Psoas muscle (tissue), 8 donors: ENCODE results near the gene HTR3E. TPM values are rescaled to one million over a fixed set of nuclear protein-coding genes. Genes with fewer than 3 reads are reported as not detected.

Source experiments
- ATAC-seq, 4 donors: fragments of 200-7000 bp; cut with Tn5 transposase; one replicate each; pipeline ENCODE4 v1.9.1; 2020; ENCODE audit warnings: moderate library complexity in 3 of 4, mild to moderate bottlenecking in 2 of 4
- DNase-seq, 2 donors: peaks; one replicate each; pipeline ENCODE4 v3.0.0-alpha.2; 2020
- H3K27ac ChIP-seq: fragments of 200-600 bp; one replicate; pipeline ENCODE4 v1.8.0; 2022
- H3K27me3 ChIP-seq, 3 donors: fragments of 200-600 bp in 1 of 3; one replicate each; pipeline versions ENCODE4 v1.6.1 to v1.8.0; 2013 to 2022; ENCODE audit warnings: low read length in 2 of 3, mild to moderate bottlenecking in 2 of 3, moderate library complexity in 1 of 3; ENCODE audit not compliant: insufficient read depth in 3 of 3
- H3K36me3 ChIP-seq, 2 donors: fragments of 200-600 bp in 1 of 2; one replicate each; pipeline versions ENCODE4 v1.6.1 to v1.8.0; 2013 to 2022; ENCODE audit warnings: low read depth in 1 of 2, mild to moderate bottlenecking in 1 of 2, moderate library complexity in 1 of 2; ENCODE audit not compliant: insufficient read depth in 1 of 2
- H3K4me1 ChIP-seq: fragments of 200-600 bp; one replicate; pipeline ENCODE4 v1.8.0; 2022
- H3K4me3 ChIP-seq: fragments of 200-600 bp; one replicate; pipeline ENCODE4 v1.8.0; 2022; ENCODE audit warnings: mild to moderate bottlenecking
- H3K9me3 ChIP-seq: fragments of 200-600 bp; one replicate; pipeline ENCODE4 v1.8.0; 2022
- CTCF ChIP-seq: fragments of 200-600 bp; IDR thresholded peaks from one replicate; pipeline ENCODE4 v1.8.0; 2022; ENCODE audit warnings: antibody characterized with exemption
- WGBS, 3 donors: extraction: QIAGEN DNeasy Blood & Tissue Kit; methylation state at CpG; one replicate each; pipeline versions ENCODE4 v1.1.6 to v1.1.7; 2013; 5-methylcytosine and 5-hydroxymethylcytosine counted together
- intact Hi-C, 2 donors: fragments of 100-400 bp; cut with DNase I; formaldehyde crosslinking; loops; one replicate each; pipeline versions ENCODE4 v1.11.0 to v1.14.2; 2022
- polyA plus RNA-seq, 3 donors: library from polyadenylated mRNA; stranded (reverse); fragments of 200-250 nt; gene quantifications; one replicate each; pipeline ENCODE4 v1.2.3, GENCODE V29; 2013
- total RNA-seq, 4 donors: library from RNA; stranded (reverse); fragmentation: NEBNext Ultra II Directional in 2 of 4; extraction: Animal tissue kit (Norgen Biotek cat#: 25700) in 2 of 4; gene quantifications; one replicate each; pipeline versions ENCODE4 v1.2.1 to v1.2.4, GENCODE V29; 2021 to 2023
- donor health status: healthy with polysubstance abuse.
- donor health status: DM: no; HTN: no; CAD: no; lungs with moderate emphysema.
- donor health status: Bipolar disorder and iron deficiency.
- donor health status: healthy.
- donor health status: DM: yes; HTN: yes; CAD: no.
- donor health status: DM: no; HTN: no; CAD: no.
- donor health status: DM: no; HTN: no; CAD: no.
- donor health status: DM: yes; HTN: yes; CAD: no.

The HTR3E gene
- total and polyA plus RNA-seq, 7 donors, result 0.01 TPM; not detected in 6

GRCh38 chr3:184155644-184156521 is 59.0 kb downstream of the HTR3E start:
- H3K4me1 ChIP-seq, result peaks cover 46% of the 10 kb centered on the region
- H3K27me3 ChIP-seq, result no peaks in the 10 kb centered on the region

GRCh38 chr3:184156522-184156955 is 59.7 kb downstream of the HTR3E start:
- Histone ChIP-seq H3K27me3 (no peaks in the 10 kb centered on the region), H3K9me3 (no peaks in the 10 kb centered on the region), H3K4me3 (peak overlapping the region; percentile 84), H3K4me1 (peaks cover 52% of the 10 kb centered on the region), H3K27ac (peak overlapping the region; percentile 88), H3K36me3 (no peaks in the 10 kb centered on the region)
- intact Hi-C loops, result loop anchor here (2.0 to 10.0 kb wide), 3 partner anchors 16 to 91 kb away; partner anchors contain the start of genes ALG3 (in 2 of the 2) and EEF1AKMT4 (in 2 of the 2)
- DNase-seq, result peak; percentile 71 to 84
- TF ChIP-seq CTCF, result no peak
- WGBS, 3 donors, result 0 to 5% (median 2%) methylated on average over 6 of the region's 6 CpGs
- peak; percentile 52 to 67 (median 54) for ATAC-seq

More at GRCh38 chr3:184155644-184156521, 59.0 kb downstream of the HTR3E start:
- DNase-seq (peak in 1 of 2 donors; percentile 50), ATAC-seq (peak; percentile 16 to 47 (median 27))
- peak overlapping the region; percentile 88 for H3K27ac ChIP-seq
- 0 to 1% (median 0%) methylated on average over 40 to 47 of the region's 47 CpGs for WGBS, 3 donors
- peak overlapping the region; percentile 84 for H3K4me3 ChIP-seq
- TF ChIP-seq CTCF, result no peak
- intact Hi-C loops, result loop anchor here (2.0 to 10.0 kb wide), 4 partner anchors 17 to 91 kb away; partner anchors contain the start of genes ALG3 (in 2 of the 2), EEF1AKMT4 (in 2 of the 2) and EIF2B5 (in 1 of the 2)
- H3K36me3 ChIP-seq, result no peaks in the 10 kb centered on the region
- no peaks in the 10 kb centered on the region for H3K9me3 ChIP-seq

Other genes with a start within 250 kb of the HTR3E start
- gene PARL, start 212.2 kb upstream of the HTR3E start, total RNA-seq, result 10 to 100 TPM; 30.3 to 64.4 (median 50.7) TPM
- 10 to 100 TPM; 48.4 to 77.1 (median 61.4) TPM for gene PARL, start 212.2 kb upstream of the HTR3E start, polyA plus RNA-seq
- 10 to 100 TPM; 34.4 to 94.2 (median 55.6) TPM for gene ABCC5, start 79.2 kb upstream of the HTR3E start, total RNA-seq
- 10 to 100 TPM; 24.5 to 70.9 (median 61.1) TPM for gene ABCC5, start 79.2 kb upstream of the HTR3E start, polyA plus RNA-seq
- gene HTR3D, start 65.3 kb upstream of the HTR3E start, total RNA-seq, result not detected
- gene HTR3D, start 65.3 kb upstream of the HTR3E start, polyA plus RNA-seq, result not detected
- gene HTR3C, start 44.0 kb upstream of the HTR3E start, total RNA-seq, result not detected
- gene HTR3C, start 44.0 kb upstream of the HTR3E start, polyA plus RNA-seq, result not detected
- gene EIF2B5, start 38.3 kb downstream of the HTR3E start, total RNA-seq, result 10 to 100 TPM; 44.0 to 55.1 (median 50.0) TPM
- 100 to 1,000 TPM in 1 of 3 donors, 10 to 100 TPM in 2; 61.4 to 101 (median 80.3) TPM for gene EIF2B5, start 38.3 kb downstream of the HTR3E start, polyA plus RNA-seq
- 10 to 100 TPM; 46.7 to 57.2 (median 47.7) TPM for gene DVL3, start 58.3 kb downstream of the HTR3E start, total RNA-seq
- 10 to 100 TPM; 32.3 to 57.6 (median 36.1) TPM for gene DVL3, start 58.3 kb downstream of the HTR3E start, polyA plus RNA-seq
- 100 to 1,000 TPM; 157 to 178 (median 165) TPM for gene AP2M1, start 77.8 kb downstream of the HTR3E start, total RNA-seq
- gene AP2M1, start 77.8 kb downstream of the HTR3E start, polyA plus RNA-seq, result 100 to 1,000 TPM; 166 to 299 (median 285) TPM
- gene ABCF3, start 89.1 kb downstream of the HTR3E start, total RNA-seq, result 10 to 100 TPM; 44.1 to 93.0 (median 72.7) TPM
- 100 to 1,000 TPM in 1 of 3 donors, 10 to 100 TPM in 2; 68.5 to 108 (median 79.3) TPM for gene ABCF3, start 89.1 kb downstream of the HTR3E start, polyA plus RNA-seq
- gene VWA5B2, start 132.5 kb downstream of the HTR3E start, total RNA-seq, result under 1 TPM in 1 of 4 donors, not detected in 3; 0.26 TPM
- under 1 TPM; 0.03 to 0.06 (median 0.04) TPM for gene VWA5B2, start 132.5 kb downstream of the HTR3E start, polyA plus RNA-seq
- gene ALG3, start 151.9 kb downstream of the HTR3E start, total RNA-seq, result 10 to 100 TPM; 15.8 to 36.7 (median 28.8) TPM
- gene ALG3, start 151.9 kb downstream of the HTR3E start, polyA plus RNA-seq, result 10 to 100 TPM; 37.5 to 93.7 (median 38.3) TPM
- gene EEF1AKMT4, start 152.6 kb downstream of the HTR3E start, total RNA-seq, result 1 to 10 TPM; 1.8 to 8.2 (median 6.2) TPM
- 10 to 100 TPM in 2 of 3 donors, 1 to 10 TPM in 1; 9.0 to 25.5 (median 10.1) TPM for gene EEF1AKMT4, start 152.6 kb downstream of the HTR3E start, polyA plus RNA-seq
- gene CAMK2N2, start 164.5 kb downstream of the HTR3E start, total RNA-seq, result not detected
- gene CAMK2N2, start 164.5 kb downstream of the HTR3E start, polyA plus RNA-seq, result under 1 TPM in 2 of 3 donors, not detected in 1; 0.01 to 0.52 TPM
- not detected for gene ECE2, start 179.0 kb downstream of the HTR3E start, total RNA-seq
- gene ECE2, start 179.0 kb downstream of the HTR3E start, polyA plus RNA-seq, result not detected
- 100 to 1,000 TPM; 338 to 440 (median 424) TPM for gene PSMD2, start 202.2 kb downstream of the HTR3E start, total RNA-seq
- 100 to 1,000 TPM; 344 to 898 (median 873) TPM for gene PSMD2, start 202.2 kb downstream of the HTR3E start, polyA plus RNA-seq
- gene EIF4G1, start 217.5 kb downstream of the HTR3E start, total RNA-seq, result 100 to 1,000 TPM; 448 to 726 (median 633) TPM
- gene EIF4G1, start 217.5 kb downstream of the HTR3E start, polyA plus RNA-seq, result 100 to 1,000 TPM; 395 to 787 (median 628) TPM
- gene FAM131A, start 240.5 kb downstream of the HTR3E start, total RNA-seq, result 10 to 100 TPM; 12.6 to 20.3 (median 13.9) TPM
- gene FAM131A, start 240.5 kb downstream of the HTR3E start, polyA plus RNA-seq, result 10 to 100 TPM; 12.9 to 26.8 (median 20.2) TPM